Stomach (tissue), 9 donors: Measurements from ENCODE around the gene MYLK3. TPM values are rescaled to one million over a fixed set of nuclear protein-coding genes. Genes with fewer than 3 reads are reported as not detected.
"Not testable (repeated sequence)": the region's sequence is repeated elsewhere in the genome, so short reads cannot be mapped to it uniquely, and the experiment has no call there.

ENCODE experiments used
- DNase-seq, 2 donors: peaks; one replicate each; pipeline versions ENCODE4 v3.0.0 to v3.0.0-alpha.2; 2013 to 2019
- H3K27ac ChIP-seq, 5 donors: fragments of 200-600 bp in 4 of 5; sonication (generic) in 4 of 5; one replicate each; pipeline ENCODE4 v1.5.1; 2013 to 2019; ENCODE audit warnings: mild to moderate bottlenecking in 1 of 5, moderate library complexity in 1 of 5
- H3K27me3 ChIP-seq, 3 donors: fragments of 200-600 bp; sonication (generic); one replicate each; pipeline ENCODE4 v1.5.1; 2017 to 2019; ENCODE audit warnings: mixed run types in 1 of 3
- H3K36me3 ChIP-seq, 4 donors: fragments of 200-600 bp; sonication (generic); 1 replicate in 3 of 4; 2 replicates in 1 of 4; pipeline ENCODE4 v1.5.1; 2016 to 2019
- H3K4me1 ChIP-seq, 4 donors: fragments of 200-600 bp; sonication (generic); one replicate each; pipeline ENCODE4 v1.5.1; 2016 to 2019
- H3K4me3 ChIP-seq, 4 donors: fragments of 200-600 bp; sonication (generic) in 3 of 4; one replicate each; pipeline ENCODE4 v1.5.1; 2016 to 2019; ENCODE audit warnings: mild to moderate bottlenecking in 1 of 4
- H3K9me3 ChIP-seq, 4 donors: fragments of 200-600 bp; sonication (generic); one replicate each; pipeline ENCODE4 v1.5.1; 2016 to 2019
- EP300 ChIP-seq: sonication (generic); formaldehyde crosslinking; IDR thresholded peaks from one replicate; pipeline ENCODE4 v1.6.1; 2017; ENCODE audit warnings: antibody characterized with exemption
- POLR2A ChIP-seq, 4 donors: fragments of 450-650 bp; IDR thresholded peaks; one replicate each; pipeline ENCODE4 v1.6.1; 2016; ENCODE audit warnings: antibody characterized with exemption in 4 of 4, control low read depth in 2 of 4, mild to moderate bottlenecking in 1 of 4, moderate library complexity in 1 of 4
- POLR2AphosphoS5 ChIP-seq, 3 donors: sonication (generic); formaldehyde crosslinking; IDR thresholded peaks; one replicate each; pipeline ENCODE4 v1.6.1; 2016; ENCODE audit warnings: antibody characterized with exemption in 3 of 3
- WGBS, 5 donors: extraction: QIAGEN DNeasy Blood & Tissue Kit in 3 of 5; methylation state at CpG; one replicate each; pipeline versions ENCODE4 v1.1.5 to v1.1.7; 2013 to 2018; 5-methylcytosine and 5-hydroxymethylcytosine counted together
- intact Hi-C: fragments of 100-400 bp; cut with DNase I; formaldehyde crosslinking; loops from one replicate; pipeline ENCODE4 v1.15.1; 2023; ENCODE audit warnings: low total_unique reads
- polyA plus RNA-seq, 3 donors: library from polyadenylated mRNA; stranded (reverse); fragments of 200-250 nt; gene quantifications; one replicate each; pipeline ENCODE4 v1.2.3, GENCODE V29; 2013
- total RNA-seq, 5 donors: library from RNA; depleted of rRNA; stranded (reverse); fragments of >200 nt; gene quantifications; one replicate each; pipeline versions ENCODE4 v1.1.0 to v1.2.3, GENCODE V29; 2014 to 2016
- TF ChIP-seq, protein P1 (sequence below), 7 experiments: fragments of 450-650 bp in 4 of 7; fragments of 200-600 bp in 3 of 7; sonication (generic) in 3 of 7; IDR thresholded peaks; one replicate each; pipeline ENCODE4 v1.5.1; 2016 to 2019; ENCODE audit warnings: antibody characterized with exemption in 7 of 7, control low read depth in 2 of 7, mild to moderate bottlenecking in 1 of 7
- donor health status: healthy with polysubstance abuse.
- donor health status: Bipolar disorder and iron deficiency.
- donor health status: healthy.

MYLK3 gene
- total and polyA plus RNA-seq, 8 donors: 0.05 to 0.46 (median 0.12) TPM; not detected in 4

DNA sequence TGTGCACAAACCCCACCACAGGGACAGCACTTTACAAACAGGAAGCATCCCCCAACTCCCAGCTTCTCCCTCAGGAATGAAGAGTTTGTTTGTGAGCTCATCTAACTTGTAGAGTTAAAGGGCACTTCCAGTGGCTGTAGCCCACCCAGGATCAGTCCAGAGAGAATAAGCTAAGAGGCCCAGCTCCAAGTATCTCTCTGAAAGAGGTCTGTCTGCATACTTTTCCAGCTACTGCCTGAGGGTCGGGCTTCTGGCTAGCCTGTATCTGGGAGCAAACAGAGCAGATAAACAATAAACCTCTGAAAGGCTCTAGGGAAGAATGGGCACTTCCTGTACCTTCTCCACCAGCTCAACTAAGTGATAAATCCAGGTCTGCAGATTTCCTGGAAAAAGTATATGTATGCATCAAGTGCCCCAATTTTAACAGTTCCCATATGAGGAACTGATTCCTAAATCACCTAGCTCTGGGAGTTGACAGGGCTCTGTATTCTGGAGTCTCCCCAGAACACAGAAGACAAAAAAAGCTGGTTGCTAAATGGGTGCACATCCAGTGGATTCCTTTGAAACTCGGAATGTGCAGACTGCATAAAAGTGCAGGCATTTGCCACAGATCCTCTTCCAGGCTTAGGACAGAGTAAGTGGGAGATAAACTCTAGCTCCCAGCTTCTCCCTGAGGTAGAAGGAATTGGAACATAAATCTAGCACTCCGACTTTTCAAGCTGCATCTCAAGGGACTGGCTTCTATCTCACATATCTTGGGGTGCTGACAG lies 37.1 kb upstream of the MYLK3 start:
- H3K36me3 ChIP-seq: no peaks in the 10 kb centered on the region
- 50 to 59% (median 53%) methylated on average over 3 of the region's 3 CpGs for WGBS, 5 donors
- H3K9me3 ChIP-seq: peaks cover 0 to 7% (median 3%) of the 10 kb centered on the region in 4 donors
- H3K27me3 ChIP-seq: no peaks in the 10 kb centered on the region
- no peak overlapping the region for H3K4me3 ChIP-seq
- no peak for DNase-seq
- intact Hi-C loops: no loop called here
- TF ChIP-seq EP300: no peak
- TF ChIP-seq, protein P1, sequence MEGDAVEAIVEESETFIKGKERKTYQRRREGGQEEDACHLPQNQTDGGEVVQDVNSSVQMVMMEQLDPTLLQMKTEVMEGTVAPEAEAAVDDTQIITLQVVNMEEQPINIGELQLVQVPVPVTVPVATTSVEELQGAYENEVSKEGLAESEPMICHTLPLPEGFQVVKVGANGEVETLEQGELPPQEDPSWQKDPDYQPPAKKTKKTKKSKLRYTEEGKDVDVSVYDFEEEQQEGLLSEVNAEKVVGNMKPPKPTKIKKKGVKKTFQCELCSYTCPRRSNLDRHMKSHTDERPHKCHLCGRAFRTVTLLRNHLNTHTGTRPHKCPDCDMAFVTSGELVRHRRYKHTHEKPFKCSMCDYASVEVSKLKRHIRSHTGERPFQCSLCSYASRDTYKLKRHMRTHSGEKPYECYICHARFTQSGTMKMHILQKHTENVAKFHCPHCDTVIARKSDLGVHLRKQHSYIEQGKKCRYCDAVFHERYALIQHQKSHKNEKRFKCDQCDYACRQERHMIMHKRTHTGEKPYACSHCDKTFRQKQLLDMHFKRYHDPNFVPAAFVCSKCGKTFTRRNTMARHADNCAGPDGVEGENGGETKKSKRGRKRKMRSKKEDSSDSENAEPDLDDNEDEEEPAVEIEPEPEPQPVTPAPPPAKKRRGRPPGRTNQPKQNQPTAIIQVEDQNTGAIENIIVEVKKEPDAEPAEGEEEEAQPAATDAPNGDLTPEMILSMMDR (IDR thresholded peaks at IDR 0.05): no peak
- no peak for TF ChIP-seq POLR2AphosphoS5 (IDR thresholded peaks at IDR 0.05)
- TF ChIP-seq POLR2A (IDR thresholded peaks at IDR 0.05): no peak
- H3K4me1 ChIP-seq: peaks cover 0 to 15% (median 7%) of the 10 kb centered on the region in 4 donors
- no peak overlapping the region for H3K27ac ChIP-seq

- H3K27me3 ChIP-seq, H3K36me3 ChIP-seq, H3K4me3 ChIP-seq, H3K27ac ChIP-seq, intact Hi-C loops, DNase-seq, H3K9me3 ChIP-seq: not testable (repeated sequence)
- 73 to 88% (median 86%) methylated on average over 2 of the region's 2 CpGs for WGBS, 5 donors
- H3K4me1 ChIP-seq: peaks cover 0 to 13% (median 5%) of the 10 kb centered on the region in 4 donors
Measured at GRCh38 chr16:46784569-46784968, 36.4 kb upstream of the MYLK3 start.

- Histone ChIP-seq H3K9me3 (peaks cover 0 to 7% (median 3%) of the 10 kb centered on the region in 4 donors), H3K27ac (no peak overlapping the region), H3K4me1 (peaks cover 0 to 5% (median 1%) of the 10 kb centered on the region in 4 donors), H3K4me3 (no peak overlapping the region), H3K36me3 (no peaks in the 10 kb centered on the region), H3K27me3 (no peaks in the 10 kb centered on the region)
- WGBS, 5 donors: 85 to 90% (median 89%) methylated on average over 4 of the region's 4 CpGs
- DNase-seq: no peak
- intact Hi-C loops: no loop called here
- TF ChIP-seq, protein P1 (IDR thresholded peaks at IDR 0.05): no peak
- TF ChIP-seq EP300 (no peak), POLR2A (IDR thresholded peaks at IDR 0.05) (no peak), POLR2AphosphoS5 (IDR thresholded peaks at IDR 0.05) (no peak)
Measured at GRCh38 chr16:46783800-46784199, 35.7 kb upstream of the MYLK3 start.

- no peak for DNase-seq
- peaks cover 0 to 7% (median 3%) of the 10 kb centered on the region in 4 donors for H3K9me3 ChIP-seq
- WGBS, 5 donors: 73 to 89% (median 83%) methylated on average over 2 of the region's 2 CpGs
- TF ChIP-seq EP300 (no peak), POLR2A (IDR thresholded peaks at IDR 0.05) (no peak), POLR2AphosphoS5 (IDR thresholded peaks at IDR 0.05) (no peak)
- TF ChIP-seq, protein P1 (IDR thresholded peaks at IDR 0.05): no peak
- no peak overlapping the region for H3K27ac ChIP-seq
- no peak overlapping the region for H3K4me3 ChIP-seq
- intact Hi-C loops: no loop called here
- no peaks in the 10 kb centered on the region for H3K27me3 ChIP-seq
- no peaks in the 10 kb centered on the region for H3K36me3 ChIP-seq
- H3K4me1 ChIP-seq: no peaks in the 10 kb centered on the region
Measured at GRCh38 chr16:46782320-46782719, 34.2 kb upstream of the MYLK3 start.

DNA sequence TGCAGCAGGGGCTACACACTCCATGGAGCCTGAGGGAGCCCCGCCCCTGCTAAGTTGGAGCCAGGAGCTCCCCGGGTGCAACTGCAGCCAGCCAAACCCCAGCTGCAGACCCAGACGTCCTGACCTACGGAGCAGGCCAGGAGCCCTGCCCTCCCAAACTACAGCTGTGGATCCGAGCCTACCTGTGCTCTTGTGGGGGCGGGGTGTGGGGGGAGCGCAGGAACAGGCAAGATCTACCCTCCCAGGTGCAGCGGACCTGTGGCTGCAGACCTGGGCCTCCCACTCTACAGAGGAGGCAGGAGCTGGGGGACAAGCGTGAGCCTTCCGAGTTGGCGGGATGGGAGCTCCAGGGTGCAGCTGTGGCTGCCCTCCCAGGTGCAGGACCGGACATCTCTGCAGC lies 29.7 kb upstream of the MYLK3 start:
- Histone ChIP-seq H3K36me3 (no peaks in the 10 kb centered on the region), H3K4me3 (no peak overlapping the region), H3K9me3 (no peaks in the 10 kb centered on the region), H3K4me1 (no peaks in the 10 kb centered on the region), H3K27me3 (no peaks in the 10 kb centered on the region), H3K27ac (no peak overlapping the region)
- TF ChIP-seq, protein P1 (IDR thresholded peaks at IDR 0.05): no peak
- TF ChIP-seq POLR2A (IDR thresholded peaks at IDR 0.05) (no peak), EP300 (no peak), POLR2AphosphoS5 (IDR thresholded peaks at IDR 0.05) (no peak)
- 79 to 91% (median 89%) methylated on average over 10 to 12 of the region's 12 CpGs for WGBS, 5 donors
- intact Hi-C loops: no loop called here
- no peak for DNase-seq
